GM21390 (cell line): ENCODE results near the gene TK1.
"Not testable (repeated sequence)": the region's sequence is repeated elsewhere in the genome, so short reads cannot be mapped to it uniquely, and the experiment has no call there.

Experiments
- ATAC-seq: cut with Tn5 transposase; IDR thresholded peaks from one replicate; pipeline ENCODE4 v1.9.1; 2021; ENCODE audit not compliant: unreplicated experiment

The TK1 gene

GRCh38 chr17:78154903-78155811 is 31.7 kb downstream of the TK1 start:
- peak; percentile 37 for ATAC-seq

- no peak for ATAC-seq
Observed at GRCh38 chr17:78151514-78152008, 35.3 kb downstream of the TK1 start.

GRCh38 chr17:78148286-78149016 is 38.4 kb downstream of the TK1 start:
- no peak for ATAC-seq

GRCh38 chr17:78147315-78147998 is 39.4 kb downstream of the TK1 start:
- no peak for ATAC-seq

GRCh38 chr17:78146881-78147280 is 40.0 kb downstream of the TK1 start:
- ATAC-seq = no peak

- no peak for ATAC-seq
Observed at GRCh38 chr17:78146471-78146869, 40.4 kb downstream of the TK1 start.

- no peak for ATAC-seq
Observed at GRCh38 chr17:78144736-78145641, 41.9 kb downstream of the TK1 start.

- no peak for ATAC-seq
Observed at GRCh38 chr17:78144147-78144719, 42.6 kb downstream of the TK1 start.

- ATAC-seq = no peak
Observed at GRCh38 chr17:78143214-78144146, 43.4 kb downstream of the TK1 start.

GRCh38 chr17:78142119-78142861 is 44.6 kb downstream of the TK1 start:
- ATAC-seq = no peak

- no peak for ATAC-seq
Observed at GRCh38 chr17:78141437-78142118, 45.3 kb downstream of the TK1 start.

- ATAC-seq = peak; percentile 61
Observed at GRCh38 chr17:78140169-78141051, 46.4 kb downstream of the TK1 start.

- ATAC-seq = not testable (repeated sequence)
Observed at GRCh38 chr17:78139861-78140168, 47.0 kb downstream of the TK1 start.

- no peak for ATAC-seq
Observed at GRCh38 chr17:78138204-78139060, 48.4 kb downstream of the TK1 start.

- no peak for ATAC-seq
Observed at GRCh38 chr17:78137392-78138203, 49.3 kb downstream of the TK1 start.
